GM23338 (cell line): Measurements from ENCODE around the gene TMEM9.

Experiments
- EZH2 ChIP-seq: fragments of 200-600 bp; sonication (generic); IDR thresholded peaks from one replicate; pipeline ENCODE4 v1.8.0; 2017; ENCODE audit warnings: antibody characterized with exemption, mild to moderate bottlenecking, low read depth; ENCODE audit not compliant: unreplicated experiment
- POLR2AphosphoS5 ChIP-seq: IDR thresholded peaks from 2 replicates; pipeline ENCODE4 v1.6.1; 2016; ENCODE audit warnings: antibody characterized with exemption, low read depth
- TF ChIP-seq, protein P1 (sequence below), 2 experiments: fragments of 200-600 bp in 1 of 2; sonication (generic) in 1 of 2; conservative IDR thresholded peaks; 2 replicates each; pipeline versions ENCODE4 v1.5.1 to v1.6.1; 2016 to 2017; ENCODE audit warnings: antibody characterized with exemption in 2 of 2, low read depth in 2 of 2, mild to moderate bottlenecking in 2 of 2, moderate library complexity in 1 of 2

DNA sequence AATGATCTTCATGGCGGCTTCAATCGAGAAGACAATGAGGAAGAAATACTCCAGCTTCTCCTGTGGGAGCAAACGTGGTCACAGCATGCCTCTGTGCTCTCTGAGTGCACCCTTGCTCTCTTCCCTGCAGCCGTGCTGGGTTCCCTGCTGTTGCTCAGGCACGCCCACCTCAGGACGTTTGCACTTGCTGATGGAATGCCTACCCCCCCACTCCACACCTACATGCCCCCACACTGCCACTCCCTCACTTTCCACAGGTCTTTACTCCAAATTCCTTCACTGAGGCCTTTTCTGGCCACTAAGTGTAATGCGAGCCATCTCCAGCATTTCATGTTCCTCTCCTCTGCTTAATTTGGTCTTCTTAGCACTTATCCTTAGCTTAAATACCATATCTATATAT lies 60.3 kb downstream of the TMEM9 start:
- TF ChIP-seq, protein P1, sequence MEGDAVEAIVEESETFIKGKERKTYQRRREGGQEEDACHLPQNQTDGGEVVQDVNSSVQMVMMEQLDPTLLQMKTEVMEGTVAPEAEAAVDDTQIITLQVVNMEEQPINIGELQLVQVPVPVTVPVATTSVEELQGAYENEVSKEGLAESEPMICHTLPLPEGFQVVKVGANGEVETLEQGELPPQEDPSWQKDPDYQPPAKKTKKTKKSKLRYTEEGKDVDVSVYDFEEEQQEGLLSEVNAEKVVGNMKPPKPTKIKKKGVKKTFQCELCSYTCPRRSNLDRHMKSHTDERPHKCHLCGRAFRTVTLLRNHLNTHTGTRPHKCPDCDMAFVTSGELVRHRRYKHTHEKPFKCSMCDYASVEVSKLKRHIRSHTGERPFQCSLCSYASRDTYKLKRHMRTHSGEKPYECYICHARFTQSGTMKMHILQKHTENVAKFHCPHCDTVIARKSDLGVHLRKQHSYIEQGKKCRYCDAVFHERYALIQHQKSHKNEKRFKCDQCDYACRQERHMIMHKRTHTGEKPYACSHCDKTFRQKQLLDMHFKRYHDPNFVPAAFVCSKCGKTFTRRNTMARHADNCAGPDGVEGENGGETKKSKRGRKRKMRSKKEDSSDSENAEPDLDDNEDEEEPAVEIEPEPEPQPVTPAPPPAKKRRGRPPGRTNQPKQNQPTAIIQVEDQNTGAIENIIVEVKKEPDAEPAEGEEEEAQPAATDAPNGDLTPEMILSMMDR (conservative IDR thresholded peaks at IDR 0.05; ENCODE audit: low read depth in 2 of 2) = no peak
- TF ChIP-seq POLR2AphosphoS5 = no peak
- no peak for TF ChIP-seq EZH2
